Endothelial cell of umbilical vein (primary cell): ENCODE measurements around the gene PCGF5. TPM values are rescaled to one million over a fixed set of nuclear protein-coding genes. Genes with fewer than 3 reads are reported as not detected.

Experiments used
- BruUV-seq: library from RNA; stranded (reverse); fragments of 400-500 nt; replicated peaks from 2 replicates; lab custom pipeline; 2021; lab: Mats Ljungman, UMichigan
- CTCF ChIA-PET: fragments of 300-600, 350-600 bp; sonication (Branson Sonifier 250); formaldehyde crosslinking; loops from one replicate; lab custom pipeline; 2021; ENCODE audit warnings: antibody characterized with exemption, inconsistent platforms; lab: Charles Lee
- POLR2A ChIA-PET: fragments of 300-600, 350-600 bp; sonication (Branson Sonifier 250); formaldehyde crosslinking; loops from one replicate; lab custom pipeline; 2021; ENCODE audit warnings: antibody characterized with exemption, inconsistent platforms; lab: Charles Lee
- DNase-seq: peaks from one replicate; pipeline ENCODE4 v3.0.0-alpha.2; 2011; ENCODE audit warnings: low read depth, low spot score
- FAIRE-seq: peaks from 2 replicates; lab custom pipeline; 2011; peaks lifted over from hg19 to GRCh38; lab: Jason Lieb, UNC
- H2AFZ ChIP-seq: 2 replicates; pipeline ENCODE4 v1.6.0; 2012; ENCODE audit warnings: low read depth, low read length, control low read depth, inconsistent platforms
- H3K27ac ChIP-seq: 2 replicates; pipeline ENCODE4 v1.5.1; 2011; ENCODE audit warnings: low read depth, mild to moderate bottlenecking, control low read depth, low read length, moderate library complexity; ENCODE audit not compliant: insufficient read depth
- H3K27me3 ChIP-seq, 2 experiments: 2 replicates each; pipeline versions ENCODE4 v1.6.0 to v1.6.1; 2011; ENCODE audit warnings: low read length in 2 of 2, mixed read lengths in 1 of 2; ENCODE audit not compliant: control insufficient read depth in 2 of 2, insufficient read depth in 2 of 2
- H3K36me3 ChIP-seq, 2 experiments: 2 replicates in 1 of 2; 3 replicates in 1 of 2; pipeline ENCODE4 v1.5.1; 2011; ENCODE audit warnings: low read length in 2 of 2, mild to moderate bottlenecking in 1 of 2, moderate library complexity in 1 of 2; ENCODE audit not compliant: control insufficient read depth in 2 of 2, insufficient read depth in 2 of 2; ENCODE audit errors: extremely low read depth in 1 of 2
- H3K4me1 ChIP-seq: 3 replicates; pipeline ENCODE4 v1.5.1; 2011; ENCODE audit warnings: mild to moderate bottlenecking, low read length; ENCODE audit not compliant: control insufficient read depth, insufficient read depth; ENCODE audit errors: extremely low read depth
- H3K4me2 ChIP-seq: 2 replicates; pipeline ENCODE4 v1.6.1; 2011; ENCODE audit warnings: low read length, control low read depth, mixed read lengths; ENCODE audit not compliant: insufficient read depth
- H3K4me3 ChIP-seq, 3 experiments: fragments of 200-600 bp in 1 of 3; sonication (generic), shearing (Covaris generic) in 1 of 3; replicated peaks in 1 of 3; 2 replicates each; pipeline ENCODE4 v1.5.1; 2011 to 2016; ENCODE audit warnings: control low read depth in 3 of 3, low read length in 3 of 3, mild to moderate bottlenecking in 2 of 3, inconsistent platforms in 1 of 3, low read depth in 1 of 3, moderate library complexity in 1 of 3; ENCODE audit not compliant: insufficient read depth in 1 of 3
- H3K79me2 ChIP-seq: 2 replicates; pipeline ENCODE4 v1.6.0; 2012; ENCODE audit warnings: low read length, inconsistent platforms; ENCODE audit not compliant: control insufficient read depth, insufficient read depth
- H3K9ac ChIP-seq: replicated peaks from 2 replicates; pipeline ENCODE3; 2011; ENCODE audit warnings: low read length, control low read depth; ENCODE audit not compliant: insufficient read depth; ENCODE audit errors: extremely low read depth
- H3K9me1 ChIP-seq: replicated peaks from 3 replicates; pipeline ENCODE4 v1.6.0; 2011; ENCODE audit warnings: mild to moderate bottlenecking, low read length; ENCODE audit not compliant: control insufficient read depth, insufficient read depth; ENCODE audit errors: extremely low read depth
- H3K9me3 ChIP-seq: replicated peaks from 2 replicates; pipeline ENCODE4 v1.5.1; 2012; ENCODE audit warnings: low read length, inconsistent platforms; ENCODE audit not compliant: control insufficient read depth, insufficient read depth
- H4K20me1 ChIP-seq: replicated peaks from 2 replicates; pipeline ENCODE3; 2011; ENCODE audit warnings: mild to moderate bottlenecking, low read length; ENCODE audit not compliant: control insufficient read depth, insufficient read depth; ENCODE audit errors: extremely low read depth
- EZH2 ChIP-seq: IDR thresholded peaks from 2 replicates; pipeline ENCODE4 v1.6.1; 2012; ENCODE audit warnings: borderline replicate concordance, low read depth, mild to moderate bottlenecking, moderate library complexity, low read length, inconsistent platforms; ENCODE audit not compliant: severe bottlenecking
- FOS ChIP-seq: IDR thresholded peaks from 2 replicates; pipeline ENCODE4 v1.6.1; 2011; ENCODE audit warnings: mild to moderate bottlenecking, low read length, moderate library complexity, borderline replicate concordance; ENCODE audit not compliant: insufficient read depth
- GATA2 ChIP-seq: IDR thresholded peaks from 2 replicates; pipeline ENCODE4 v1.7.0; 2011; ENCODE audit warnings: low read depth, mild to moderate bottlenecking, moderate library complexity, mixed read lengths, low read length; ENCODE audit not compliant: insufficient read length, insufficient read depth
- JUN ChIP-seq: IDR thresholded peaks from 2 replicates; pipeline ENCODE4 v1.6.1; 2011; ENCODE audit warnings: borderline replicate concordance, low read depth; ENCODE audit not compliant: insufficient read length, insufficient read depth
- MAX ChIP-seq: IDR thresholded peaks from 2 replicates; pipeline ENCODE4 v1.6.1; 2011; ENCODE audit not compliant: insufficient read depth, insufficient read length
- MYC ChIP-seq: IDR thresholded peaks from one replicate; pipeline ENCODE4 v1.6.1; 2011; ENCODE audit warnings: mild to moderate bottlenecking, low read depth, low read length
- POLR2A ChIP-seq: IDR thresholded peaks from 2 replicates; pipeline ENCODE4 v1.6.1; 2012; ENCODE audit warnings: low read depth, mild to moderate bottlenecking, control low read depth, low read length
- POLR2AphosphoS5 ChIP-seq: IDR thresholded peaks from 2 replicates; pipeline ENCODE4 v1.6.1; 2012; ENCODE audit warnings: low read depth, mild to moderate bottlenecking, control low read depth, low read length, moderate library complexity; ENCODE audit not compliant: insufficient read depth
- dilution Hi-C: fragments of 300-500 bp; cut with MboI; formaldehyde crosslinking; loops from one replicate; pipeline ENCODE4 v1.15.0; 2019; ENCODE audit warnings: low sequenced_read_pairs; ENCODE audit not compliant: extremely low pct_ligation_motif_present
- intact Hi-C: fragments of 100-400 bp; cut with micrococcal nuclease; formaldehyde crosslinking; loops from one replicate; pipeline ENCODE4 v1.10.0; 2022
- polyA plus RNA-seq, 4 experiments: library from polyadenylated mRNA; depleted of rRNA in 3 of 4; stranded (reverse) in 3 of 4; unstranded in 1 of 4; fragments of >200 nt; gene quantifications; 2 replicates each; pipeline versions ENCODE4 v1.2.1 to v1.2.3, GENCODE V29; 2011 to 2012; ENCODE audit warnings: missing spikeins in 1 of 4
- total RNA-seq: library from RNA; stranded (reverse); gene quantifications from 2 replicates; pipeline ENCODE4 v1.2.3, GENCODE V29; 2021
- TF ChIP-seq, protein P1 (sequence below), 2 donors: IDR thresholded peaks; 1 replicate in 1 of 2; 2 replicates in 1 of 2; pipeline ENCODE4 v1.5.1; 2011; ENCODE audit warnings: low read length in 2 of 2, mild to moderate bottlenecking in 2 of 2, moderate library complexity in 2 of 2, control low read depth in 1 of 2, inconsistent platforms in 1 of 2, low read depth in 1 of 2; ENCODE audit not compliant: insufficient read depth in 1 of 2; ENCODE audit errors: extremely low read depth in 1 of 2

The PCGF5 gene
- total and polyA plus RNA-seq, 2 donors (not counting 3 experiments of a cell fraction or from before 2014, with no cell fraction given): 25.0 to 29.8 TPM

GRCh38 chr10:91239789-91240188, 19.3 kb downstream of the PCGF5 start:
- FAIRE-seq (no peak), DNase-seq (no peak)
- Histone ChIP-seq H3K9me1 (no peaks in the 10 kb centered on the region), H3K4me2 (no peak overlapping the region), H3K4me3 (no peak overlapping the region), H4K20me1 (no peaks in the 10 kb centered on the region), H3K27ac (no peak overlapping the region), H3K9ac (no peak overlapping the region), H3K27me3 (no peaks in the 10 kb centered on the region), H2AFZ (no peak overlapping the region), H3K36me3 (no peaks in the 10 kb centered on the region), H3K79me2 (no peaks in the 10 kb centered on the region), H3K4me1 (no peaks in the 10 kb centered on the region), H3K9me3 (no peaks in the 10 kb centered on the region)
- BruUV-seq: no TSS peak
- dilution Hi-C loops (no loop called here), intact Hi-C loops (no loop called here)
- CTCF ChIA-PET: interaction anchor here (4.4 kb wide), 1 partner anchor 12 kb away, joined by 22 read pairs; no protein-coding TSS in a partner anchor
- POLR2A ChIA-PET: no interaction called here
- TF ChIP-seq POLR2AphosphoS5: no peak
- no peak for TF ChIP-seq JUN
- TF ChIP-seq MAX: no peak
- no peak for TF ChIP-seq MYC
- TF ChIP-seq, protein P1, sequence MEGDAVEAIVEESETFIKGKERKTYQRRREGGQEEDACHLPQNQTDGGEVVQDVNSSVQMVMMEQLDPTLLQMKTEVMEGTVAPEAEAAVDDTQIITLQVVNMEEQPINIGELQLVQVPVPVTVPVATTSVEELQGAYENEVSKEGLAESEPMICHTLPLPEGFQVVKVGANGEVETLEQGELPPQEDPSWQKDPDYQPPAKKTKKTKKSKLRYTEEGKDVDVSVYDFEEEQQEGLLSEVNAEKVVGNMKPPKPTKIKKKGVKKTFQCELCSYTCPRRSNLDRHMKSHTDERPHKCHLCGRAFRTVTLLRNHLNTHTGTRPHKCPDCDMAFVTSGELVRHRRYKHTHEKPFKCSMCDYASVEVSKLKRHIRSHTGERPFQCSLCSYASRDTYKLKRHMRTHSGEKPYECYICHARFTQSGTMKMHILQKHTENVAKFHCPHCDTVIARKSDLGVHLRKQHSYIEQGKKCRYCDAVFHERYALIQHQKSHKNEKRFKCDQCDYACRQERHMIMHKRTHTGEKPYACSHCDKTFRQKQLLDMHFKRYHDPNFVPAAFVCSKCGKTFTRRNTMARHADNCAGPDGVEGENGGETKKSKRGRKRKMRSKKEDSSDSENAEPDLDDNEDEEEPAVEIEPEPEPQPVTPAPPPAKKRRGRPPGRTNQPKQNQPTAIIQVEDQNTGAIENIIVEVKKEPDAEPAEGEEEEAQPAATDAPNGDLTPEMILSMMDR (IDR thresholded peaks at IDR 0.05; ENCODE audit: extremely low read depth in 1 of 2, insufficient read depth in 1 of 2, low read depth in 1 of 2, low read length in 2 of 2): no peak
- no peak for TF ChIP-seq FOS
- TF ChIP-seq GATA2: no peak
- TF ChIP-seq POLR2A: no peak
- no peak for TF ChIP-seq EZH2
